Stimulated activated CD4-positive, alpha-beta T cell treated with anti-CD3 and anti-CD28 coated beads, Interleukin-15, amount 100 ng/mL, for 24 hours (primary cell): ENCODE measurements around the gene ABHD1.
A peak's percentile ranks its signal among the peaks of the same experiment; 100 is the strongest.
"Not testable (repeated sequence)": the region's sequence is repeated elsewhere in the genome, so short reads cannot be mapped to it uniquely, and the experiment has no call there.

Experiments
- DNase-seq: peaks from one replicate; pipeline ENCODE4 v3.0.0-alpha.2; 2020

Gene ABHD1

DNA sequence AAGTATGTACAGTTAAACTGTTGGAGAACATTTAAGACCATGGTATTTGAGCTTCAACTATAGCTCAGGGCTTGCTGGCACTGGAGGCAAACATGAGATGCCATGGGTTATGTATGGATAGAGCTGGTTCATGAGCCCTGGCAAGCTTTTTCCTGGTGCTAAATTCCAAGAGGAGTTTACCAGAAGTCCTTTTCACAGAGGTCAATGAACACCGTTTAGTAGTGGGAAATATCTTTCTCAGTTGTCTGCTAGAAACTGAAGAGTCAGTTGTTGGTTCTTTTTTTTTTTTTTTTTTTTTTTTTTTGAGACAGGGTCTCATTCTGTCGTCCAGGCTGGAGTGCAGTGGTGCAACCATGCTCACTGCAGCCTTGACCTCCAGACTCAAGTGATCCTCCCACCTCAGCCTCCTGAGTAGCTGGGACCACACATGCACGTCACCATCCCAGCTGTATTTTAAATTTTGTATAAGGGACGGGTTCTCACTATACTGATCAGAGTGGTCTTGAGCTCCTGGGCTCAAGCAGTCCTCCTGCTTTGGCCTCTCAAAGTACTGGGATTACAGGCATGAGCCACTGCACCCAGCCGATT is 35.7 kb upstream of the ABHD1 start:
- DNase-seq = no peak

GRCh38 chr2:27088634-27089033 is 35.0 kb upstream of the ABHD1 start:
- no peak for DNase-seq

DNA sequence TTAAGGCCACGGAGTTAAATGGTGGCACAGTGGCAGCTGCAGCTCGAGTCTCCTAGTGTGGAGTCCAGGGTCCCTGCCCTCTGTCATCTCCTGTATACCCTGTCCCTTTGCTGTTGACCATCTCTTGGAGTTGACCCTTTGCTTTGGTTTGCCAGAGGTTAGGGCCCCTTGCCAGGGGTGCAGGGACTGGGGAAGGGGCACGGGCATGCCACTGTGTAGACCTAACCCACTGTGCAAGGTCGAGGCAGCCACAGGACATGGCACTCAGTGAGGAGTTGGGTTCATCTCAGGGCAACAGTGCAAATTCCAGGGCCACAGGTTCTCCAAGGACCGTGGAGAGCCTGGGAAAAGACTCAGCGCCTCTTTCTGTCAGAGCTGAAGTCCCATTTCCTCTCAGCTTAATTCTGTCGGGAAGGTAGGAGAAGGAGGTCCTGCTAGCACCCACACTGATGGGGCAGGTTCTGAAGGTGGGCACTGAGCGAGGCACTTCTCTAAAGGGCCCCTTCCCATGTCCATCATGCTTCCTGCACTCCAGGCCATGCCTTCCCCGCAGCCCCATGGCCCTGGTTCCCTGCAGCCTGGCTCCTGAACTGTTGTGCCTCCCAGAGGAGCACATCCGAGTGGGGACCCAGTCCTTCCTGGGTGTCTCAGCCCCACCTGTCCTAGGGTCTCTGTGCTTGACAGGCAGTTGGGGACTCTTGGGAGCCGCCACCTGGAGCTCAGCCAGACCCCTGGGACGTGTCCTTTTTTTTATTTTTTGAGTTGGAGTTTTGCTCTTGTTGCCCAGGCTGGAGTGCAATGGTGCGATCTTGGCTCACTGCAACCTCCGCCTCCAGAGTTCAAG is 34.3 kb upstream of the ABHD1 start:
- DNase-seq = no peak

- no peak for DNase-seq
Measured at GRCh38 chr2:27091746-27092695, 31.6 kb upstream of the ABHD1 start.

- no peak for DNase-seq
Measured at GRCh38 chr2:27092696-27093429, 30.8 kb upstream of the ABHD1 start.

DNA sequence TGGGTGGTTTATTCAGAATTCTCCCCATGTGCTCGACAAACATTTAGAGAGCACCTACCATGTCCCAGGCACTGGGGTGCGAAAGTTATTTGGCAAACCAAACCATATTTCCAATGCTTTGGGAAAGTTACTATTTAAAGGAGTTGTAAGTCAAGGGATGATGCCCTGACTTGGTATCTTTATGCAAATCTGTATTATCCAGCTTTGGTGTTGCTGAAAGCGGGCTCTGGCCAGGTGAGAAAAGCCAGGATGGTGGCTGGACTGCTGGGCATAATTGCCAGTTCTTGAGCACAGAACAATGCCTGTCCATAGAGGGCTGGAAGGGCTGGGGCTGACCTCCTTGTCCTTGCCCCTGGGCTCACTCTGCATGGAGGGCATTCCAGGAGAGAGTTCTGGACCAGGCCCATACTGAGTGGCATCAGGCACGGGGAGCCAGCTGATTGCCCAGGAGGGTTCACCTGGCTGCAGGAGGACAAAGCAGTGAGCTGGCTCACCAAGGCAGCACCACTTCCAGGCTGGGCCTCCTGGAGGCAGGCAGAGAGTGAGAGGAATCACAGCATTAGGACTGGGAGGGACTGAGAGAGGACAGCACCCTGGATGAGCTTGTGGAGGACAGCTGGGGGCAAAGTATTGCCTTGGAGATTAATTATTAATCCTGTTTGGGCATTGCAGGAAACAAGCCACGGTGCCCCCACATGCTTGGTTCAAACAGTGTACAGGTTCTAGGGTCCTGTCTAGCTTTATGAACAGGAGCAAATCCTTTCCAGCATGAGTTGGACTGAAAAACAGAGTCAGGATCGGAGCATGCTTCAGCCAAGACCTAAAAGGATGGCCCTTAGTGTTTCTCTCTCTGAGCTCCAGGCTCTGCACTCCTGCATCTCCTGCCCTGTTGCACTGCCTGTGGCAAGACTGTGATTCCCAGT is 29.9 kb upstream of the ABHD1 start:
- DNase-seq = no peak

GRCh38 chr2:27094353-27094984 is 29.1 kb upstream of the ABHD1 start:
- DNase-seq = no peak

- DNase-seq = no peak
Measured at GRCh38 chr2:27095427-27095744, 28.2 kb upstream of the ABHD1 start.

- peak; percentile 63 for DNase-seq
Measured at GRCh38 chr2:27095745-27096651, 27.6 kb upstream of the ABHD1 start.

DNA sequence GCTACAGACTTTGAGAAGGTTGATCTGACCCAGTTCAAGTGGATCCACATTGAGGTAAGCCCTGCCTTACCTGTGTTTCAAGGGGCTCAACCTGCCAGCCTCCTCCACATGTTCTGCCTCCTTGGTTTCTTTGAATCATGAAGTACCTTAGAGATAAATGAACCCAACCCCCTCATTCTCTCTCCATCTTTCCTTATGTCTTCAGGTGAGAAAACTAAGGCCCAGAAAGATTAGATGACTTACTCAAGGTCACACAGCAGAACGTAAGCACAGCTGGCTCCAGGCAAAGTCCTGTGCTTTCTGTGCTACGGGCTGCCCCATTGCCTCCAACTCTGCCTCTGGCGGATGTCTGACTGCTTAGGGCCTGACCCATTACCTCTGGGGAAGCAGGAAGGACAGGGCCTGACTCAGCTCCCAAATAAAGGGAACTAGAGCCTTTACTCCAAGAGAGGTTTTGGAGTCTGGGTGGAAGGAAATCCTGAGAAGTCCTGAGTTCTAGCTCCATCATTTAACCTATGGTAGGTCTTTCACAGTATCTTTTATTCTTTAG is 26.8 kb upstream of the ABHD1 start:
- DNase-seq = no peak

DNA sequence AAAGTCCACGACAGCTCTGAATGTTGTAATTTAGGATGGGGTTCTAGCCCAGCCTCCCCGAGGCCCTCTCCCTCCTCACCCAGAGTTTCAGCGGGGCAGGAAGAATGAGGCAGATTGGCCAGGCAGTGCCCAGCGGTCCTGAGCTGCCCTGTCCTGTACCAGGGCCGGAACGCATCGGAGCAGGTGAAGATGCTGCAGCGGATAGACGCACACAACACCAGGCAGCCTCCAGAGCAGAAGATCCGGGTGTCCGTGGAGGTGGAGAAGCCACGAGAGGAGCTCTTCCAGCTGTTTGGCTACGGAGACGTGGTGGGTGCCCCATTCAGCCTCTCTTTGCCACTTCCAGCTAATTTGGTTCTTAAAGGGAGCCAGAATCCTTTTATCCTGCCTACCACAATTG is 26.3 kb upstream of the ABHD1 start:
- no peak for DNase-seq

DNA sequence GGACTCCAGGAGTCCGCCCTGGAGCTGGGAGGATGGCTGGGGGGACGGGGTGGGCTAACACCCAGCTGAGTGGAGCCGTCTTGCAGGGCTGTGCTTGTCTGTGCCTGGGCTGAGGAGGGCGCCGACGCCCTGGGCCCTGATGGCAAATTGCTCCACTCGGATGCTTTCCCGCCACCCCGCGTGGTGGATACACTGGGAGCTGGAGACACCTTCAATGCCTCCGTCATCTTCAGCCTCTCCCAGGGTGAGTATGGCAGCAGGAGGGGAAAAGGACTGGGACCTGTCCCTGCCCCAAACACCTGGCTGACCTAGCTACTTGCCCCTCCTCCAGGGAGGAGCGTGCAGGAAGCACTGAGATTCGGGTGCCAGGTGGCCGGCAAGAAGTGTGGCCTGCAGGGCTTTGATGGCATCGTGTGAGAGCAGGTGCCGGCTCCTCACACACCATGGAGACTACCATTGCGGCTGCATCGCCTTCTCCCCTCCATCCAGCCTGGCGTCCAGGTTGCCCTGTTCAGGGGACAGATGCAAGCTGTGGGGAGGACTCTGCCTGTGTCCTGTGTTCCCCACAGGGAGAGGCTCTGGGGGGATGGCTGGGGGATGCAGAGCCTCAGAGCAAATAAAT is 24.2 kb upstream of the ABHD1 start:
- no peak for DNase-seq

DNA sequence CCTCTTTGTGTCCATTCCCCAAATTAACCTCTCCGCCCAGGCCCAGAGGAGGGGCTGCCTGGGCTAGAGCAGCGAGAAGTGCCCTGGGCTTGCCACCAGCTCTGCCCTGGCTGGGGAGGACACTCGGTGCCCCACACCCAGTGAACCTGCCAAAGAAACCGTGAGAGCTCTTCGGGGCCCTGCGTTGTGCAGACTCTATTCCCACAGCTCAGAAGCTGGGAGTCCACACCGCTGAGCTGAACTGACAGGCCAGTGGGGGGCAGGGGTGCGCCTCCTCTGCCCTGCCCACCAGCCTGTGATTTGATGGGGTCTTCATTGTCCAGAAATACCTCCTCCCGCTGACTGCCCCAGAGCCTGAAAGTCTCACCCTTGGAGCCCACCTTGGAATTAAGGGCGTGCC is 23.6 kb upstream of the ABHD1 start:
- DNase-seq = no peak

GRCh38 chr2:27102329-27102728 is 21.3 kb upstream of the ABHD1 start:
- no peak for DNase-seq

DNA sequence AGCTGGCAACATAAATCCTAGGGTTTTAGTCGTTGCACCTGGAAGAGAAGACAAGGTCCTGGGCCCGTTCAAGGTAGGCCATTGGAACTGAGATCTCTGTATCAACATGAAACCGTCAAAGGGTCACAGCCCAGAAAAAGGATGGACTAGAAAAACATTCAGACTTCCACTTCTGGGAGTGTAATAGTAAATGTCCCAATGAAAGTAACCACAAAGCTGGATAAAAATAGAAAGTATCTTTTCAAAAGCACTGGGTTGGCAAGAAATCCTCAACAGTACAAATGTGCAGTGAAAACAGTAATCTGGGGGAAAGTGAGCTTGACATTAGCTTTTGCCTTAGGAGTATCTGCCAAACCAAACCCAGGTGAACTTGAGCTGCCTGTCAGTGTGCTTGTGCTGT is 17.6 kb upstream of the ABHD1 start:
- no peak for DNase-seq

- no peak for DNase-seq
Measured at GRCh38 chr2:27108221-27108620, 15.4 kb upstream of the ABHD1 start.

DNA sequence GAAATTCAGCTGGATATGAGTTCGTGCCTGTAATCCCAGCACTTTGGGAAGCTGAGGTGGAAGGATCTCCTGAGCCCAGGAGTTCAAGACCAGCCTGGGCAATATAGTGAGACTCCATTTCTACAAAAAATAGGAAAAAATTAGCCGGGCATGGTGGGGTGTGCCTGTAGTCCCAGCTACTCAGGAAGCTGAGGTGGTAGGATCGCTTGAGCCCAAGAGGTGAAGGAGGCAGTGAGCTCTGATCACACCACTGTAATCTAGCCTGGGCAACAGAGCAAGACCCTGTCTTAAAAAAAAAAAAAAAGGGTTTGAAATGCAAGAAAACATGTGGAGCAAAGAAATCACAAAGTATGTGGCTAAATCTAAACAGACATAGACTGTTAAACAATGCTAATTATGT is 14.5 kb upstream of the ABHD1 start:
- no peak for DNase-seq

GRCh38 chr2:27110603-27111352 is 12.8 kb upstream of the ABHD1 start:
- DNase-seq = not testable (repeated sequence)
